Omental fat pad (tissue), 4 donors: Measurements from ENCODE around the gene ZNF564. TPM values are rescaled to one million over a fixed set of nuclear protein-coding genes. Genes with fewer than 3 reads are reported as not detected.

Source experiments
- ATAC-seq: fragments of 150-250 bp; one replicate; pipeline ENCODE4 v1.9.1; 2016; ENCODE audit warnings: mild to moderate bottlenecking, moderate library complexity; ENCODE audit not compliant: low FRiP score
- DNase-seq: peaks from one replicate; pipeline ENCODE4 v3.0.0-alpha.2; 2019; ENCODE audit warnings: low spot score
- total RNA-seq, 4 donors: library from RNA; depleted of rRNA; stranded (reverse); fragments of >200 nt; gene quantifications; one replicate each; pipeline ENCODE4 v1.1.0, GENCODE V29; 2016
- TF ChIP-seq, protein P1 (sequence below), 3 donors: fragments of 450-650 bp; IDR thresholded peaks; one replicate each; pipeline ENCODE4 v1.5.1; 2016 to 2017; ENCODE audit warnings: antibody characterized with exemption in 3 of 3, mild to moderate bottlenecking in 3 of 3, moderate library complexity in 2 of 3

Gene ZNF564
- total RNA-seq, 4 donors from 2014 or later = 5.9 to 16.1 (median 8.3) TPM

DNA sequence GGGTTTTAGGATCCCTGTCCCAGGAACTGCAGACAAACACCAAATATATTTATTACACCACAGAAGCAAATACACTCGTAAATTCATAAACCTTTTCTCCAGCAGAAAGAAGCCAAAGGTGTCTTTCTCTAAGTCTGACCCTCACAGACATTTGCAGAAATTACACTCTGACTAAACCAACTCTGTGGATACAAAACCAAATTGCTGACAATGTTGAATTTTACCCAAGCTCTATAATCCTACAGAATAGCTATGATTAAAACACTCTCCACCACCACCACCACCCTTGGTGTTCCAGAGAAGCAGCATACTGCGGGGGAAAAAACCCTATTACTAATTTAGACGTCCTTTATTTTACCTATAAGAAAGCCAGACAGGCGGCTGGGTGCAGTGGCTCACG lies 5.2 kb downstream of the ZNF564 start:
- TF ChIP-seq, protein P1, sequence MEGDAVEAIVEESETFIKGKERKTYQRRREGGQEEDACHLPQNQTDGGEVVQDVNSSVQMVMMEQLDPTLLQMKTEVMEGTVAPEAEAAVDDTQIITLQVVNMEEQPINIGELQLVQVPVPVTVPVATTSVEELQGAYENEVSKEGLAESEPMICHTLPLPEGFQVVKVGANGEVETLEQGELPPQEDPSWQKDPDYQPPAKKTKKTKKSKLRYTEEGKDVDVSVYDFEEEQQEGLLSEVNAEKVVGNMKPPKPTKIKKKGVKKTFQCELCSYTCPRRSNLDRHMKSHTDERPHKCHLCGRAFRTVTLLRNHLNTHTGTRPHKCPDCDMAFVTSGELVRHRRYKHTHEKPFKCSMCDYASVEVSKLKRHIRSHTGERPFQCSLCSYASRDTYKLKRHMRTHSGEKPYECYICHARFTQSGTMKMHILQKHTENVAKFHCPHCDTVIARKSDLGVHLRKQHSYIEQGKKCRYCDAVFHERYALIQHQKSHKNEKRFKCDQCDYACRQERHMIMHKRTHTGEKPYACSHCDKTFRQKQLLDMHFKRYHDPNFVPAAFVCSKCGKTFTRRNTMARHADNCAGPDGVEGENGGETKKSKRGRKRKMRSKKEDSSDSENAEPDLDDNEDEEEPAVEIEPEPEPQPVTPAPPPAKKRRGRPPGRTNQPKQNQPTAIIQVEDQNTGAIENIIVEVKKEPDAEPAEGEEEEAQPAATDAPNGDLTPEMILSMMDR (IDR thresholded peaks at IDR 0.05) = no peak
- ATAC-seq (no peak), DNase-seq (no peak)

DNA sequence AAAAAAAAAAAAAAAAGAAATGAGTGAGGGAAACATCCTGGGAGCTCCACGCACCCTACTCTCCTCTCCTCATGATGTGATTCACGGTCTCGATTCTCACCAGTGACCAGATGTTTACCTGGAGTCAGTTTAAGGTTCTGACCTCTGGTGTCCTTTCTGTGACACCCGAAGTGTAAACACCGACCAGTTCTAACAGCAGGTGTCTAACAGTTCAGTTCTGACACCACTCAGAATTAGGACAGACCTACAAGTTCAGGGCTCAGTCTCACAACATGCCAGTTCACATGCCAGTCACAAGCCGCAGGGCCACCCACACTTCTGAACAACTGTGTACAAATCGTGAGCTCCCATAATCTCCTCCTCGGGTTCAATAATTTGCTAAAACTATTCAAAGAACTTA lies 6.0 kb downstream of the ZNF564 start:
- DNase-seq = no peak
- ATAC-seq = no peak
- TF ChIP-seq, protein P1 (IDR thresholded peaks at IDR 0.05) = no peak

DNA sequence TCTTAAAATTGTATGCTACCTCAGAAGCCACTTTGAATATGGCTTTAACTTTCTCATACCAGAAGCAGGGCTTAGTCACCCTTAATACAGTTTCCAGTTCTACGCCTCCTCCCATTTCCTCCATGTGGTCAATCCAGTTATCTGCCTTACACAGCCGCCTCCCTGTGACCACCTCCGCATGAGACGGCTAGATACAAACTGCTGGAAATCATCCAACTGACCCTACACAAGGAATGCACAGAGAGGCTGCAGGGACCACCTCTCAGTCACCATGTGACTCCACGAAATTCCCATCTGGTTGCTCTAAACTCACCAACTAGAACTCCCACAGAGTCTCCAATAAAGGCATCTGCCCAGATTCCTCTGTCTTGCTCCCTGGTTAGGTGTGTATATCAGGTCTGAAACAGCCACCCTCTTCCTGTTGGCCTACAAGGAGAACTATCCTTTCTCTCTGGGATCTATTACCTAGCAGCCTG lies 6.8 kb downstream of the ZNF564 start:
- peak; percentile 37 for ATAC-seq
- DNase-seq = no peak
- TF ChIP-seq, protein P1 (IDR thresholded peaks at IDR 0.05) = no peak

DNA sequence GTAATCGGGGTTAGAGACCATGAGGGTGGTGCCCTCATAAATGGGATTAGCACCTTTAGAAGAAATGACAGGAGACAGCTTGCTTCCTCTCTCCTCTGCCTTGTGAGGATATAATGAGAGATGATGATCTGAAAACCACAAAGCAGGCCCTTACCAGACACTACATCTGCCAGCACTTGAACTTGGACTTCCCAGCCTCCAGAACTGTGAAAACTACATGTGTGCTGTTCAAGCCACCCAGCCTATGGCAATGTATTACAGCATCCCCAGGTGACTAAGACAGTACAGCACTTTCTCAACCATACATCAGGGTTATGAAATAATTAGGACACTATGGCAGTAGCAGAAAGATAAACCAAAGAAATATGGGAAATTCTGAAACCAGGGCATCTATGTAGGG lies 7.4 kb downstream of the ZNF564 start:
- TF ChIP-seq, protein P1 (IDR thresholded peaks at IDR 0.05) = no peak
- no peak for DNase-seq
- no peak for ATAC-seq

DNA sequence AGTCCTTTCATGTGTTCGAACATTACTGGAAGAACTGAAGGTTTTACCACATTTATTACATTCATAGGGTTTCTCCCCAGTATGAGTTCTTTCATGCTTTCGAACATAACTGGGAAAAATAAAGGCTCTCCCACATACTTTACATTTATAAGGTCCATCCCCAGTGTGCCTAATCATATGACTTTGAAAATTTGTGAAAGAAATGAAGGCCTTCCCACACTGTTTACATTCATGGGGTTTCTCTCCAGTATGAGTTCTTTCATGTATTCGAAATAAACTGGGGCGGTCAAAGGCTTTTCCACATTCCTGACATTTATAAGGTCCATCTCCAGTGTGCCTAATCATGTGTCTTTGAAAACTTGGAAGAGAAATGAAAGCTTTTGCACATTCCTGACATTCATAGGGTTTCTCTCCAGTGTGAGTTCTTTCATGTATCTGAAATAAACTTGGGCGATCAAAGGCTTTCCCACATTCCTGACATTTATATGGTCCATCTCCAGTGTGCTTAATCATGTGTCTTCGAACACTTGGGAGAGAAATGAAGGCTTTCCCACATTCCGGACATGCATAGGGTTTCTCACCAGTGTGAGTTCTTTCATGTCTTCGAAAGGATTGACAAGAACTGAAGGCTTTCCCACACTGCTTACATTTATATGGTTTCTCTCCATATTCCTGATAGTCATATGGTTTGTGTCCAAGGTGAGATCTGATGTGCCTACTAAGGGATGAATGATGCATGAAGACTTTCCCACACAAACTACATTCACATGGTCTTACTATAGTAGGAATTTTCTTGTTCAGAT lies 24.0 kb downstream of the ZNF564 start:
- DNase-seq (no peak), ATAC-seq (no peak)
- TF ChIP-seq, protein P1 (IDR thresholded peaks at IDR 0.05) = no peak

DNA sequence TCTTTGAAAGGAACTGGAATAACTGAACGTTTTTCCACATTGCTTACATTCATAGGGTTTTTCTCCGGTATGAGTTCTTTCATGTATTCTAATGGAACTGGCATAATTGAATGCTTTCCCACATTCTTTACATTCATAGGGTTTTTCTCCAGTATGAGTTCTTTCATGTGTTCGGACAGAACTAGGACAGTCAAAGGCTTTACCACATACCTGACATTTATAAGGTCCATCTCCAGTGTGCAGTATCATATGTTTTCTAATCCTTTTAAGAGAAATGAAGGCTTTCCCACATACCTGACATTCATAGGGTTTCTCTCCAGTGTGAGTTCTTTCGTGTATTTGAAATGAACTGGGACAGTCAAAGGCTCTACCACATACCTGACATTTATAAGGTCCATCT lies 24.7 kb downstream of the ZNF564 start:
- ATAC-seq = no peak
- TF ChIP-seq, protein P1 (IDR thresholded peaks at IDR 0.05) = no peak
- DNase-seq = no peak

DNA sequence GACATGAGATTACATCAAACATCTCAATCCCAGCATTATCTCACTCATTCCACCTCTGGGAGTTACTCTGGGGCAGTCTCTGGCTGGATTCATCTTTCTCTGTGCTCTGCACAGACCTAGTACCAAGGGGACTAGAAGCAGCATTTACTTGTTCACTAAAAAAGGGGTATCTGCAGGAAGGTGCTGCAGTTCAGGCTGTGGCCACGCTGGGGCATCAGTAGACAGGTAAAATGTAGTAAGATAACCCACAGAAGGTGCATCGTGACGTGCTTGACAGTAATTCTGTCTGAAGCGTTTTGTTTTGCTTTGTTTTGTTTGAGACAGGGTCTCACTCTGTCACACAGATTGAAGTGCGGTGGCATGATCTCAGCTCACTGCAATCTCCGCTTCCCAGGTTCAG lies 29.3 kb downstream of the ZNF564 start:
- DNase-seq = no peak

More for the DNA sequence above, 29.3 kb downstream of the ZNF564 start:
- TF ChIP-seq, protein P1 (IDR thresholded peaks at IDR 0.05) = no peak
- no peak for ATAC-seq
